A549 (cell line): ENCODE data around the gene RFX1. TPM values are rescaled to one million over a fixed set of nuclear protein-coding genes. Genes with fewer than 3 reads are reported as not detected.
A peak's percentile ranks its signal among the peaks of the same experiment; 100 is the strongest.

Experiments used
- ATAC-seq, 2 experiments: fragments of 200-7000 bp in 1 of 2; fragments of >200 bp in 1 of 2; cut with Nextera tagmentation in 1 of 2; cut with Tn5 transposase in 1 of 2; 3 replicates each; pipeline versions ENCODE4 v1.8.0 to v1.9.1; 2018 to 2020; ENCODE audit warnings: mild to moderate bottlenecking in 1 of 2, moderate library complexity in 1 of 2
- CTCF ChIA-PET: fragments of 300-600 bp; sonication (Branson Sonifier 250); formaldehyde crosslinking; extraction: SDS; loops from one replicate; lab custom pipeline; 2021; ENCODE audit warnings: antibody characterized with exemption, inconsistent platforms; lab: Yijun Ruan, JAX
- POLR2A ChIA-PET: fragments of 350-600 bp; formaldehyde crosslinking; extraction: SDS; loops from one replicate; lab custom pipeline; 2021; ENCODE audit warnings: antibody characterized with exemption, inconsistent platforms; lab: Yijun Ruan, JAX
- DNase-seq, 2 experiments: peaks; one replicate each; pipeline versions ENCODE4 v3.0.0 to v3.0.0-alpha.2; 2011 to 2016; ENCODE audit warnings: low read depth in 1 of 2, low spot score in 1 of 2
- FAIRE-seq: peaks from 2 replicates; lab custom pipeline; 2011; peaks lifted over from hg19 to GRCh38; lab: Jason Lieb, UNC
- H3K27ac ChIP-seq, 2 experiments: fragments of >200 bp; sonication (Bioruptor Twin); formaldehyde crosslinking; 3 replicates each; pipeline ENCODE4 v1.5.1; 2016 to 2017
- H3K4me1 ChIP-seq: fragments of >200 bp; sonication (Bioruptor Twin); formaldehyde crosslinking; 3 replicates; pipeline ENCODE4 v1.6.1; 2016
- H3K4me2 ChIP-seq: fragments of >200 bp; sonication (Bioruptor Twin); formaldehyde crosslinking; 3 replicates; pipeline ENCODE4 v1.6.1; 2016
- H3K4me3 ChIP-seq: fragments of >200 bp; sonication (Bioruptor Twin); formaldehyde crosslinking; 3 replicates; pipeline ENCODE4 v1.5.1; 2016
- H3K9me3 ChIP-seq: fragments of >200 bp; sonication (Bioruptor Twin); formaldehyde crosslinking; 3 replicates; pipeline ENCODE4 v1.6.1; 2016
- CBX2 ChIP-seq: fragments of 200-600 bp; sonication (generic); IDR thresholded peaks from 2 replicates; pipeline ENCODE4 v1.6.1; 2016; ENCODE audit warnings: low read depth, mild to moderate bottlenecking, borderline replicate concordance
- CEBPB ChIP-seq, 2 experiments: fragments of >200 bp in 1 of 2; sonication (Bioruptor Twin) in 1 of 2; formaldehyde crosslinking in 1 of 2; IDR thresholded peaks; 2 replicates each; pipeline ENCODE4 v1.6.1; 2012 to 2016
- CHD4 ChIP-seq: fragments of 200-600 bp; sonication (generic); IDR thresholded peaks from 2 replicates; pipeline ENCODE4 v1.6.1; 2016; ENCODE audit warnings: antibody characterized with exemption, mild to moderate bottlenecking, borderline replicate concordance
- E2F6 ChIP-seq: IDR thresholded peaks from 2 replicates; pipeline ENCODE4 v1.6.1; 2012; ENCODE audit warnings: low read depth, borderline replicate concordance
- EHMT2 ChIP-seq: fragments of 200-600 bp; sonication (generic); IDR thresholded peaks from 2 replicates; pipeline ENCODE4 v1.6.1; 2016; ENCODE audit warnings: antibody characterized with exemption, low read depth, mild to moderate bottlenecking, moderate library complexity
- EP300 ChIP-seq, 2 experiments: fragments of >200 bp; sonication (Bioruptor Twin); formaldehyde crosslinking; IDR thresholded peaks; 2 replicates in 1 of 2; 3 replicates in 1 of 2; pipeline ENCODE4 v1.6.1; 2016 to 2017
- ESRRA ChIP-seq: fragments of 150-350 bp; IDR thresholded peaks from 2 replicates; pipeline ENCODE4 v1.6.1; 2014; ENCODE audit warnings: mild to moderate bottlenecking, low read length, borderline replicate concordance
- GATA3 ChIP-seq: IDR thresholded peaks from 2 replicates; pipeline ENCODE4 v1.6.1; 2012; ENCODE audit warnings: borderline replicate concordance
- HOXA7 ChIP-seq: fragments of 250-450 bp; sonication (Bioruptor Pico); IDR thresholded peaks from 2 replicates; pipeline ENCODE4 v1.5.0; 2020; ENCODE audit warnings: mild to moderate bottlenecking, moderate library complexity
- NFE2L2 ChIP-seq: fragments of 150-350 bp; conservative IDR thresholded peaks from 2 replicates; pipeline ENCODE4 v1.6.1; 2014; ENCODE audit warnings: low read length
- PBX3 ChIP-seq: IDR thresholded peaks from 2 replicates; pipeline ENCODE4 v1.6.1; 2012
- PHF8 ChIP-seq: fragments of 200-600 bp; sonication (generic); IDR thresholded peaks from 2 replicates; pipeline ENCODE4 v1.6.1; 2016; ENCODE audit warnings: low read depth, mild to moderate bottlenecking, antibody characterized with exemption, moderate library complexity, borderline replicate concordance
- REST ChIP-seq: fragments of 200-600 bp; sonication (generic); IDR thresholded peaks from 2 replicates; pipeline ENCODE4 v1.6.1; 2016; ENCODE audit warnings: antibody characterized with exemption, mild to moderate bottlenecking, moderate library complexity
- ZNF302 ChIP-seq: fragments of 250-450 bp; sonication (Bioruptor Pico); IDR thresholded peaks from 2 replicates; pipeline ENCODE4 v1.9.0; 2021; ENCODE audit warnings: inconsistent platforms, mild to moderate bottlenecking, moderate library complexity
- ZSCAN20 ChIP-seq: fragments of 250-450 bp; sonication (Bioruptor Pico); IDR thresholded peaks from 2 replicates; pipeline ENCODE4 v1.8.0; 2022; ENCODE audit warnings: mild to moderate bottlenecking, moderate library complexity
- WGBS: methylation state at CpG from one replicate; pipeline ENCODE4 v1.1.6; 2017; ENCODE audit errors: missing lambda C conversion rate; 5-methylcytosine and 5-hydroxymethylcytosine counted together
- polyA plus RNA-seq, 4 experiments: library from polyadenylated mRNA; depleted of rRNA in 3 of 4; stranded (reverse); fragments of >200 nt; fragmentation: RNase III in 1 of 4; extraction: RNeasy Plus Mini Kit Qiagen cat#74134 plus additional on column Dnase treatment in 1 of 4; gene quantifications; 2 replicates in 3 of 4; 3 replicates in 1 of 4; pipeline ENCODE4 v1.2.3, GENCODE V29; 2011 to 2017
- TF ChIP-seq, protein P1 (sequence below): fragments of >200 bp; sonication (Bioruptor Twin); formaldehyde crosslinking; IDR thresholded peaks from 3 replicates; pipeline ENCODE4 v1.5.1; 2016

RFX1 gene
- polyA plus RNA-seq, 2 of the 4 experiments (the other 2 are of a cell fraction), result 0.57 to 5.4 TPM

DNA sequence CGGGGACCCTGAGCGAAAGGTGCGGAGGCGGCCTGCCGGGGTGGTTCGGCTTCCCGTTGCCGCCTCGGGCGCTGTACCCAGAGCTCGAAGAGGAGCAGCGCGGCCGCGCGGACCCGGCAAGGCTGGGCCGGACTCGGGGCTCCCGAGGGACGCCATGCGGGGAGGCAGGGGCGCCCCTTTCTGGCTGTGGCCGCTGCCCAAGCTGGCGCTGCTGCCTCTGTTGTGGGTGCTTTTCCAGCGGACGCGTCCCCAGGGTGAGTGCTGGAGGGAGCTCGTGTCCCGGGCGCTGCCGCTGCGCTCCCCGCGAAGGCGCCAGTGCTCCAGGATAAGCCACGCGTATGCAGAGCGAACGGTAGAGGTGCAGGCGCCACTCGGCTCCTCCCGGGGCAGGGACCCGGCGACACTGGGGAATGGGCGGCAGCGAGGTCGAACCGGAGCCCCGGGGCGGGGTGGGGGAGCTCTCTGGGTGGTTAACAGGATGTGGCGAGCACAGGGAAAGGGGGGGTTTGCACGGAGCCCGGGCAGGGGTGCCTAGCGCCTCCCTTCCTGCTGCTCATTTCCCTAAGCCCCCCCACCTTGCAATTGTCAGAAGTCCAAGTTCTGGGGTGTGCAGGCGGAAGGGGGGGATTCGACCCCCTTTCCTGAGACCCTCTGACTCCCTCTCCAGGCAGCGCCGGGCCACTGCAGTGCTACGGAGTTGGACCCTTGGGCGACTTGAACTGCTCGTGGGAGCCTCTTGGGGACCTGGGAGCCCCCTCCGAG is 25.8 kb upstream of the RFX1 start, which contains the start of gene IL27RA (continued):
- TF ChIP-seq NFE2L2 (no peak), CHD4 (no peak)

DNA sequence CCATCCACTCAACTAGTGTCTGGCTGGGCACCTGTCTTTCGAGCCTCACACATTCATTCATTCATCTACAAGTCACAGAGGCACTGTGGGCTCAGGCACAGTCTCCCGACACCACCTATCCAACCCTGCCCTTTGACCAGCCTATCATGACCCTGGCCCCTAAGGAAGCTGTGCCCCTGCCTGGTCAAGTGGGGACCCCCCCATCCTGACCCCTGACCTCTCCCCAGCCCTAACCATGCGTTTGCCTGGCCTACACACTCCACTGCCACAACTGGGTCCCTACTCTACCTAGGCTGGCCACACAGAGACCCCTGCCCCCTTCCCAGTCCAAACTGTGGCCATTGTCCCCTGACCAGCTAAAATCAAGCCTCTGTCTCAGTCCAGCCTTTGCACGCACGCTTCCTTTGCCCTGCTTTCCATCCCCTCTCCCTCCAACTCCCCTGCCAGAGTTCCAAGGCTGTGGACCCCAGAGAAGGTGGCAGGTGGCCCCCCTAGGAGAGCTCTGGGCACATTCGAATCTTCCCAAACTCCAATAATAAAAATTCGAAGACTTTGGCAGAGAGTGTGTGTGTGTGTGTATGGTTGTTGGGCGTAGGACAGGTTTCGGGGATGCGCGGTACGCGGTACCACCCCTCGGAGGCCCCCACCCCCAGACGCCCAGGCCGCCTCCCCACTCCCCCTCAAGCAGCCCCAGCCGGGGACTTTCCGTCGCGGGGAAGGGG is 25.0 kb upstream of the RFX1 start:
- H3K9me3 ChIP-seq, result no peaks in the 10 kb centered on the region
- ChIA-PET POLR2A (interaction anchor here (0.6 to 1.7 kb wide), 6 partner anchors 9 to 1010 kb away, joined by 3 to 6 read pairs (median 4); partner anchors contain the start of gene RFX1), CTCF (interaction anchor here (0.7 to 4.3 kb wide), 16 partner anchors 9 to 150 kb away, joined by 3 to 22 read pairs (median 6); partner anchors contain the start of gene MISP3)
- peak overlapping the region; percentile 88 for H3K27ac ChIP-seq
- TF ChIP-seq REST (no peak), EHMT2 (no peak), PHF8 (no peak), ESRRA (no peak), EP300 (IDR thresholded peaks at IDR 0.05) (no peak), HOXA7 (CRISPR knock-in tag) (no peak), PBX3 (no peak), ZNF302 (CRISPR knock-in tag) (no peak), E2F6 (no peak), GATA3 (no peak), CBX2 (no peak), ZSCAN20 (CRISPR knock-in tag) (no peak), CEBPB (IDR thresholded peaks at IDR 0.05) (no peak)
- TF ChIP-seq, protein P1, sequence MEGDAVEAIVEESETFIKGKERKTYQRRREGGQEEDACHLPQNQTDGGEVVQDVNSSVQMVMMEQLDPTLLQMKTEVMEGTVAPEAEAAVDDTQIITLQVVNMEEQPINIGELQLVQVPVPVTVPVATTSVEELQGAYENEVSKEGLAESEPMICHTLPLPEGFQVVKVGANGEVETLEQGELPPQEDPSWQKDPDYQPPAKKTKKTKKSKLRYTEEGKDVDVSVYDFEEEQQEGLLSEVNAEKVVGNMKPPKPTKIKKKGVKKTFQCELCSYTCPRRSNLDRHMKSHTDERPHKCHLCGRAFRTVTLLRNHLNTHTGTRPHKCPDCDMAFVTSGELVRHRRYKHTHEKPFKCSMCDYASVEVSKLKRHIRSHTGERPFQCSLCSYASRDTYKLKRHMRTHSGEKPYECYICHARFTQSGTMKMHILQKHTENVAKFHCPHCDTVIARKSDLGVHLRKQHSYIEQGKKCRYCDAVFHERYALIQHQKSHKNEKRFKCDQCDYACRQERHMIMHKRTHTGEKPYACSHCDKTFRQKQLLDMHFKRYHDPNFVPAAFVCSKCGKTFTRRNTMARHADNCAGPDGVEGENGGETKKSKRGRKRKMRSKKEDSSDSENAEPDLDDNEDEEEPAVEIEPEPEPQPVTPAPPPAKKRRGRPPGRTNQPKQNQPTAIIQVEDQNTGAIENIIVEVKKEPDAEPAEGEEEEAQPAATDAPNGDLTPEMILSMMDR, result no peak
- FAIRE-seq, result no peak
- peak overlapping the region; percentile 69 for H3K4me3 ChIP-seq
- H3K4me1 ChIP-seq, result peaks cover 4% of the 10 kb centered on the region; the same call in 1 of the 3 replicates
- no peak for DNase-seq
- 53% methylated on average over 8 of the region's 20 CpGs for WGBS
- ATAC-seq, result peak in 1 of 2 experiments; percentile 28; a peak in 2 of 6 replicates
- H3K4me2 ChIP-seq, result peak overlapping the region; percentile 94
